Lung (tissue), 12 donors: ENCODE measurements around the gene OTUD5. TPM values are rescaled to one million over a fixed set of nuclear protein-coding genes. Genes with fewer than 3 reads are reported as not detected.

ENCODE experiments used
- ATAC-seq: fragments of 200-7000 bp; cut with Tn5 transposase; one replicate; pipeline ENCODE4 v1.9.1; 2020; ENCODE audit warnings: moderate number of reproducible peaks; ENCODE audit not compliant: insufficient read depth, low FRiP score
- DNase-seq, 3 donors: peaks; one replicate each; pipeline ENCODE4 v3.0.0-alpha.2; 2013 to 2017
- H3K27ac ChIP-seq, 2 donors: one replicate each; pipeline ENCODE4 v1.5.1; 2013; ENCODE audit warnings: mild to moderate bottlenecking in 2 of 2, moderate library complexity in 2 of 2, control low read depth in 1 of 2, inconsistent platforms in 1 of 2, low read depth in 1 of 2, low read length in 1 of 2
- H3K27me3 ChIP-seq, 3 donors: one replicate each; pipeline ENCODE4 v1.5.1; 2013; ENCODE audit warnings: low read length in 2 of 3; ENCODE audit not compliant: control insufficient read depth in 3 of 3, insufficient read depth in 3 of 3
- H3K36me3 ChIP-seq, 4 donors: one replicate each; pipeline ENCODE4 v1.5.1; 2013; ENCODE audit warnings: low read length in 4 of 4, mild to moderate bottlenecking in 1 of 4, moderate library complexity in 1 of 4; ENCODE audit not compliant: control insufficient read depth in 4 of 4, insufficient read depth in 4 of 4
- H3K4me1 ChIP-seq, 5 donors: one replicate each; pipeline ENCODE4 v1.5.1; 2013; ENCODE audit warnings: low read length in 5 of 5, mild to moderate bottlenecking in 2 of 5, moderate library complexity in 1 of 5; ENCODE audit not compliant: control insufficient read depth in 5 of 5, insufficient read depth in 5 of 5
- H3K4me3 ChIP-seq: one replicate; pipeline ENCODE4 v1.5.1; 2013; ENCODE audit warnings: mild to moderate bottlenecking, control low read depth, moderate library complexity
- H3K9ac ChIP-seq, 2 donors: one replicate each; pipeline ENCODE4 v1.5.1; 2013; ENCODE audit warnings: low read length in 2 of 2, control low read depth in 1 of 2; ENCODE audit not compliant: insufficient read depth in 1 of 2
- H3K9me3 ChIP-seq, 4 donors: one replicate each; pipeline ENCODE4 v1.5.1; 2013; ENCODE audit warnings: low read length in 3 of 4, mild to moderate bottlenecking in 1 of 4, moderate library complexity in 1 of 4; ENCODE audit not compliant: control insufficient read depth in 4 of 4, insufficient read depth in 3 of 4
- WGBS, 2 donors: extraction: QIAGEN DNeasy Blood & Tissue Kit; methylation state at CpG; one replicate each; pipeline ENCODE4 v1.1.7; 2013; 5-methylcytosine and 5-hydroxymethylcytosine counted together
- polyA plus RNA-seq, 2 donors: library from polyadenylated mRNA; stranded (reverse); fragments of 200-250 nt; gene quantifications; one replicate each; pipeline ENCODE4 v1.2.1, GENCODE V29; 2013
- total RNA-seq, 2 donors: library from RNA; depleted of rRNA in 1 of 2; stranded (reverse); fragments of >200 nt in 1 of 2; gene quantifications; one replicate each; pipeline ENCODE4 v1.2.1, GENCODE V29; 2014 to 2021
- TF ChIP-seq, protein P1 (sequence below): IDR thresholded peaks from 2 replicates; pipeline ENCODE4 v1.5.1; 2012; ENCODE audit warnings: mild to moderate bottlenecking; ENCODE audit errors: control extremely low read depth, extremely low read depth
- donor health status: control.
- donor health status: control.
- donor health status: Bipolar disorder and iron deficiency.
- donor health status: healthy.
- donor health status: DM: yes; HTN: yes; CAD: no.

The OTUD5 gene
- total and polyA plus RNA-seq, 4 donors, result 32.4 to 48.2 (median 35.7) TPM

DNA sequence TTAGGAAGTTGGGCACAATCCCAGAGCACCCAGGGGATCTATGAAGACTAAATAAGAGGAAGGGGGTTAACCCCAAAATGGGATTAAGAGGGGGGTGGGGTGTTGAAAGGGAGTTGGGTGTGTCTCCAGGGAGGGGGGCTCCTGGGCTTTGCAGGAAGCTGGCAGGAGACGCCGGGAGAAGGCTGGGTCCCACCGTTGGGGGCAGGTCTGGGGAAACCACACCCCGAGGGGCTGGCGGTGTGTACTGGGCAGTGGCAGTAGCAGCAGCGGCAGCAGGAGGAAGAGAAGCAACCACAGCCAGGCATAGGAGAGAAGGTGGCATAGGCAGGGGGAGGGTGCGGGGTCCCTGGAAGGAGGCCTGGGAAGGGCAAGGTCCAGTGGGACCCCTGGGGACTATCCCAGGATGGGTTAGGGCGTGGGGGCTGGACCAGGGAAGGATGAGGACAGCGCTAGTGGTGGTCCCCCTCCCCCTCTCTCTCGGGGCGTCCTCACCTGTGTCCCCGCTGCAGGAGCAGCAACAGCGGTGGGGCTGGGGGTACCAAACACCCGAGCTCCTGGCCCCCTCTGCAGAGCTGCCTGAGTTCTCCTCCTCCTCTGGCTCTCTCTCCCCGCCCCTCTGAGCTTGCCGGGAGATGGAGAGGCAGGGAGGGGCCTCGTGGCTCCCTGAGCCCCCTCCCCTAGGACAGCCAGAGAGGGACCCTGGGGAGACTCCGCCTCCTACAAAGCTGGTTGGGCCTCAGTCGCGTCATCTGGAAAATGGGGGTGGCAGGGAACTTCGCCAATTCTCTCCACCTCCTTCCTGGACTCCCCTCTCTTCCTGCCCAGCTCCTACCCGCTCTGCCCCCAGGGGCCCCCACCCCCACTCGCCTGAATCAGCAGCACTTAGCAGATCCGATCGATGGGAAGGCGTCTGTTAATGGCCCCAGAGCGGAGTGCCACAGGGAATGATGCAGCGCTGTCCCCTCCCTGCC is 14.1 kb upstream of the OTUD5 start, which contains the start of gene KCND1:
Gene KCND1 (minus strand): TSS at position 596 of the 971 bp plus-strand sequence. CDS start 1,573 bp downstream, outside the sequence.
- WGBS, 2 donors, result 0 to 31% methylated on average over 10 to 28 of the region's 28 CpGs
- TF ChIP-seq, protein P1, sequence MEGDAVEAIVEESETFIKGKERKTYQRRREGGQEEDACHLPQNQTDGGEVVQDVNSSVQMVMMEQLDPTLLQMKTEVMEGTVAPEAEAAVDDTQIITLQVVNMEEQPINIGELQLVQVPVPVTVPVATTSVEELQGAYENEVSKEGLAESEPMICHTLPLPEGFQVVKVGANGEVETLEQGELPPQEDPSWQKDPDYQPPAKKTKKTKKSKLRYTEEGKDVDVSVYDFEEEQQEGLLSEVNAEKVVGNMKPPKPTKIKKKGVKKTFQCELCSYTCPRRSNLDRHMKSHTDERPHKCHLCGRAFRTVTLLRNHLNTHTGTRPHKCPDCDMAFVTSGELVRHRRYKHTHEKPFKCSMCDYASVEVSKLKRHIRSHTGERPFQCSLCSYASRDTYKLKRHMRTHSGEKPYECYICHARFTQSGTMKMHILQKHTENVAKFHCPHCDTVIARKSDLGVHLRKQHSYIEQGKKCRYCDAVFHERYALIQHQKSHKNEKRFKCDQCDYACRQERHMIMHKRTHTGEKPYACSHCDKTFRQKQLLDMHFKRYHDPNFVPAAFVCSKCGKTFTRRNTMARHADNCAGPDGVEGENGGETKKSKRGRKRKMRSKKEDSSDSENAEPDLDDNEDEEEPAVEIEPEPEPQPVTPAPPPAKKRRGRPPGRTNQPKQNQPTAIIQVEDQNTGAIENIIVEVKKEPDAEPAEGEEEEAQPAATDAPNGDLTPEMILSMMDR, result no peak
- Histone ChIP-seq H3K27ac (peak within 1 kb of the TSS in 1 of 2 donors; percentile 38), H3K9me3 (peaks cover 0 to 2% (median 0%) of the 10 kb centered on the region in 4 donors), H3K4me1 (peaks cover 0 to 9% (median 0%) of the 10 kb centered on the region in 5 donors), H3K36me3 (peaks cover 0 to 15% (median 6%) of the 10 kb centered on the region in 4 donors), H3K27me3 (no peaks in the 10 kb centered on the region), H3K4me3 (no peak within 1 kb of the TSS), H3K9ac (no peak within 1 kb of the TSS)
- no peak for ATAC-seq
- peak; percentile 65 to 76 (median 68) for DNase-seq

DNA sequence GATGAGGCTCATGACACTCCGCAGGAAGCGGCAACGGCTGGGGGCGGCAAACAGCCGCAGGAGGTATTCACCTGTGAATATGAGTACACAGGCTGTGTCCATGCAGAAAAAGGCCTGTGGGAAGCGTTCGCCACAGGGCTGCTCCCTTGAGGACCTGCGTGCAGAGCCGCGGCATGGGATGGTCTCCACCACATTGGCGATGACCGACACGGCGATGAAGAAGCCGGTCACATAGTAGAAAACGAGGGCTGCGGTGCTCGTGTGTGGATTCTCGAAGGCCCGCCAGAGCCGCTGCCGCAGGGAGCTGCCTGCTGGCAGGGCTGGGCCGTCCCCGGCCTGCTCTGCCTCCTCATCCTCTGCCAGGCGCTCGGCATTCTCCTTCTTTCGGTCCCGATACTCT is 12.1 kb upstream of the OTUD5 start:
- Histone ChIP-seq H3K9me3 (no peaks in the 10 kb centered on the region), H3K4me1 (peaks cover 0 to 9% (median 0%) of the 10 kb centered on the region in 5 donors), H3K4me3 (no peak overlapping the region), H3K9ac (no peak overlapping the region), H3K36me3 (peaks cover 0 to 4% (median 2%) of the 10 kb centered on the region in 4 donors), H3K27me3 (no peaks in the 10 kb centered on the region), H3K27ac (no peak overlapping the region)
- TF ChIP-seq, protein P1, result no peak
- ATAC-seq, result no peak
- no peak for DNase-seq
- 89 to 97% methylated on average over 27 to 28 of the region's 28 CpGs for WGBS, 2 donors

- WGBS, 2 donors, result 70 to 91% methylated on average over 1 of the region's 1 CpG
- peaks cover 0 to 2% (median 0%) of the 10 kb centered on the region in 4 donors for H3K9me3 ChIP-seq
- TF ChIP-seq, protein P1, result no peak
- H3K4me1 ChIP-seq, result peaks cover 0 to 9% (median 0%) of the 10 kb centered on the region in 5 donors
- DNase-seq, result no peak
- no peak overlapping the region for H3K4me3 ChIP-seq
- H3K27me3 ChIP-seq, result no peaks in the 10 kb centered on the region
- no peak overlapping the region for H3K9ac ChIP-seq
- no peaks in the 10 kb centered on the region for H3K36me3 ChIP-seq
- no peak for ATAC-seq
- H3K27ac ChIP-seq, result no peak overlapping the region
These were observed 11.0 kb upstream of the OTUD5 start for GRCh38 chrX:48968377-48968776.
